ENCODE measurements around the gene SLC24A3.

GRCh38 chr20:19620446-19620845 is 408.0 kb downstream of the SLC24A3 start:
- TF ChIP-seq EZH2 (IDR thresholded peaks at IDR 0.05; ENCODE audit: insufficient read depth, poor library complexity, severe bottlenecking) (no peak), EZH2phosphoT487 (IDR thresholded peaks at IDR 0.05; ENCODE audit: insufficient read depth, low read depth) (no peak)
